Stimulated activated CD4-positive, alpha-beta T cell treated with anti-CD3 and anti-CD28 coated beads, Interleukin-12 subunit alpha, Interleukin-12 subunit beta, amount 100 ng/mL, for 4 hours (primary cell): ENCODE measurements around the gene CXCL1.

Source experiments
- DNase-seq: peaks from one replicate; pipeline ENCODE4 v3.0.0-alpha.2; 2020

Gene CXCL1

GRCh38 chr4:73869130-73870055 lies at the start of gene CXCL1:
Gene CXCL1 (plus strand): TSS chr4:73869393. CDS start chr4:73869471, 78 bp downstream.
- no peak for DNase-seq

GRCh38 chr4:73821325-73821724 lies 47.9 kb upstream of the CXCL1 start:
- DNase-seq: no peak

DNA sequence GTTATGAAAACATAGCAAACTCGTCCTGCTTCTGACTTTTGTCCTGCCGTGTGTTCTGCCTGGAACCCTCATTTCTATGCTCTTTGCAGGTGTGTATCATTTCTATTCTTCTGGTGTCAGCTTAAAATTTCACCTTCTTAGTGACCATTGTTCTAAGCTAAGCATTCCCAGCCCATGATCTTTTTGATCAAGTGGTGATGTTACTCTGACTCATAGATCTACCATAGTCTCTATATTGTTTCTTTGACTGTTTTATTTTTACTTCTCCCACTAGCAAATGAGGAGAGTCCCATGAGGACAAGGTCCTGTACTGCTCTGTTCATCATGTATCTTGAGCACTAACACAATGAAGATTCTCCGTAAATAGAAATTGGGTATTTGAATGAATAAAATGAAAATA lies 46.8 kb upstream of the CXCL1 start:
- no peak for DNase-seq

GRCh38 chr4:73822812-73823504 lies 46.2 kb upstream of the CXCL1 start:
- no peak for DNase-seq

DNA sequence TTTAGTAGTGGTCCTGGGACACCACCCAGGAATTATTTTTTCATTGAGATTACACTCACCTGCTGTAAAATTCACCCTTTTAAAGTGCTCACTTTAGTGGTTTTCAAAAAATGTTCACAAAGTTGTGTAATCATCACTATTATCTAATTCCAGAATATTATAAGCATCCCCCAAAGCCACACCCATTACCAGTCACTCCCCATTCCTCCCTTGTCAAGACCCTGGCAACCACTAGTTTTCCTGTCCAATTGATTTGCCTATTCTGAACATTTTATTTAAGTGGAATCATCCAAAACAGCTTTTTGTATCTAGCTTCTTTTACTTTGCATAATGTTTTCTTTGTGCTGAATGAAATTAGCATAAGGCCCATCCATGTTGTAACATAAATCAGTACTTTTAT lies 45.4 kb upstream of the CXCL1 start:
- DNase-seq: no peak

- no peak for DNase-seq
Observed at GRCh38 chr4:73828956-73829355, 40.2 kb upstream of the CXCL1 start.

GRCh38 chr4:73831569-73831968 lies 37.6 kb upstream of the CXCL1 start:
- no peak for DNase-seq

DNA sequence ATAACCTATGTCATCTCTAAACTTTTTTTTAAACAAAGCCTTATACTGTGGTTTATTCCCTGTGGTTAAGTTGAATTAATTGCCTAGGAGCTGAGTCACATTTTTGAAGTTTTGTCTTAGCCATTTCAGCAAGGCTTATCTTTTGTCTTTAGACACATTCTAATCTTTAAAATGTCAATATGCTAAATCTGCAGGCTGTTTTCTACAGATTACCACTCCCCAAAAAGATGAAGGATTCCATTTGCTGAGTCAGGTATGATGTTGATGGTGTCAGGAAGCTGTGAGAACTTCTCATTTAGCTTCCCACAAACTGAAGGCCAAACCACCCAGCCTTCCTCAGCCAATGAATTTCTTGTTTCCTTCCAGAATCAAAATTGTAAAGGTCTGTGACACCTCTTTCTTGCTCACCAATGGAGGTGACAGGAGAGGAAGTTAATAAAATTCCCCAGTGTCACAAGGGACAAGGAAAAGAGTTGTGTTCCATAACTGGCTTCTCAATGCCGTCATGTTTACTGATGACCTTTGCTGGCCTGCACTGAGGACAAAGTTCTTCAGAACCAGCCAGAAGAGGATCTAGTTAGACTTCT lies 36.4 kb upstream of the CXCL1 start:
- DNase-seq: no peak

GRCh38 chr4:73836373-73837279 lies 32.6 kb upstream of the CXCL1 start, which contains the start of gene CXCL6:
Gene CXCL6 (plus strand): TSS chr4:73836678. CDS start chr4:73836751, 73 bp downstream.
- DNase-seq: no peak

GRCh38 chr4:73839071-73839470 lies 30.1 kb upstream of the CXCL1 start:
- DNase-seq: no peak

DNA sequence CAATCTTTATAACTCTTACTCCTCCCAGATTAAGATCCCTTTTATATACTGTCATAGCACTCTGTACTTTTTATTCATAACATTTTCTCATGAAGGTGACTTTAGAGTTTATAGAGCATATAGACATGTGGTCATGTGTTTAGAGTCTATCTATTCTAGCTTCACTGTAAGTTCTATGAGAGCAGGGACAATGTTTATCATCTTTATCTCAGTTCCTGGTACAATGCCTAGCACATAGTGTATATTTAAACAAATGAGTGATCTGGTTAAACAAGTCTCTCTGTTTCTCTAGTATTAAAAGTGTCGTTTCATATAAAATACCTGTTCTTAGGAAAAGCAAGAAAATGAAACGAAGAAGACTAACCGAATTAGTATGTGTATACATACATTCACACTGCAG lies 29.5 kb upstream of the CXCL1 start:
- no peak for DNase-seq

GRCh38 chr4:73841243-73841925 lies 27.8 kb upstream of the CXCL1 start:
- no peak for DNase-seq

DNA sequence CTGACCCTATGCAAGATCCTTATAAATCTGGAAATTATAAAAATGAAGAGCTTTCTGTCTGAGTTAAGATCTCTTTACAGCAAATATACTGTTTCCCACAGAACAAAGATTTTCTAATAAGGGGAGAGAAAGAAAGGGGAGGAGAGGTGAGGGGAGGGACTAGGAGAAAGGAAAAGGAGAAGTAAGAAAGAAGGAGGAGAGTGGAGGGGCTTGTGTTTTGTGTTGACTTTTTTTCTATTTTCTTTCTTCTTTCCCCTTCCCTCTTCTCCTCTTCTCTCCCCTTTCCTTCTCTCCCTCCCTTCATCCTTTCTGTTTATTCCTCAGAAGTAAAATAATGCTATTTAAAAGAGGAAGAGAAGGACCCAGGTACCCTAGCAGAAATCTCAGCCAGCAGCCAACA lies 26.5 kb upstream of the CXCL1 start:
- no peak for DNase-seq

DNA sequence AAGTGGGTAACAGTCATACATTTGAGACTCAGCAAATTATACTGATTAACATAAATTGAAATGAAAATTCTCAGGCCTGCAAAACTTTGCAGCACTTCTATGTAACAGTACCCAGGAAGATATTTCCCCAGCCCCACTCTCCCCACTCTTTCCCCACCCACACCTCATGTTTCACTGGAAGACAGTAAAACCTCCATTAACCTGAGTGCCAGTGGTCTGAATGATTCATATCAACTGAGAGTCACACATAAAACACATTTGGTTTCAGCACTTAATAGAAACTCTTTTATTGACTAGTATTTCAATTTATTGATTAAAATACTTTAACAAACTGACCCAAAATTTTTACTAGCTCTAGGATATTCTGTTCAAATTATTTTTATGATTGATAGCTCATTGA lies 25.8 kb upstream of the CXCL1 start:
- no peak for DNase-seq

DNA sequence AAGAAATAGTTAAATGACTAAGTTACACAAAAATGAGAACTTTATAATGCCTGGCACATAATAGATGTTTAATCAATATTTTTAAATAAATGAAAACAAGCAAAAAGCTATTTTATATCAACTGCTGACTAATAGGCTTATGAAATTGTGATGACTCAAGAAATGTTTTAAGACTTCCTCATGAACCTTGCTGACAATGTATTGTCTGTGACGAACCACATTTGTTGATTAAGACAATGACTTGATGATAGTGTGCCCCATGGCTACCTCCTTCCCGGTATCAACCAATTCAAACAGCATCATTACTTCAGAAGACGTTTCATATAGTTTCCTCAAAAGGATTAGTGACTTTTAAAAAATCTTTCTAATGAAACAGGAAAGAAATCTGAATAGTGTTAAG lies 24.8 kb upstream of the CXCL1 start:
- DNase-seq: no peak

DNA sequence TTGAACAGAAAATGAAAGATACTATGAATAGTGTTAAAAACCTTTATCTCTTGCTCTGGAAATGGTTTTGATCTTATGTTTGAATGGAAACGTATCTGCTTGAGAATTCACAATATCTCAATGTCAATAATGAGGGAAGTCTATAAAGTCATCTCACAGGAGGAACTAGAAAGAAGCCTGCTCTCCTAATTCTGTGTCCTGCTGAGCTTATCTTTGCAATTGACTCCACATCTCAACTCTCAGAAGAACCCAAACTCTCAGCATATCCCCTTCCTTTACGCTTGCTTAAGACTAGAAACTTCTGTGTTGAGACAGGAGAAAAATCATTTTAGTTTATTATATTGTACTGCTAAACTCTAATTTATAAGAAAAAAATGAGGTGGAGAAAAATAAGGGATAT lies 24.4 kb upstream of the CXCL1 start:
- no peak for DNase-seq

DNA sequence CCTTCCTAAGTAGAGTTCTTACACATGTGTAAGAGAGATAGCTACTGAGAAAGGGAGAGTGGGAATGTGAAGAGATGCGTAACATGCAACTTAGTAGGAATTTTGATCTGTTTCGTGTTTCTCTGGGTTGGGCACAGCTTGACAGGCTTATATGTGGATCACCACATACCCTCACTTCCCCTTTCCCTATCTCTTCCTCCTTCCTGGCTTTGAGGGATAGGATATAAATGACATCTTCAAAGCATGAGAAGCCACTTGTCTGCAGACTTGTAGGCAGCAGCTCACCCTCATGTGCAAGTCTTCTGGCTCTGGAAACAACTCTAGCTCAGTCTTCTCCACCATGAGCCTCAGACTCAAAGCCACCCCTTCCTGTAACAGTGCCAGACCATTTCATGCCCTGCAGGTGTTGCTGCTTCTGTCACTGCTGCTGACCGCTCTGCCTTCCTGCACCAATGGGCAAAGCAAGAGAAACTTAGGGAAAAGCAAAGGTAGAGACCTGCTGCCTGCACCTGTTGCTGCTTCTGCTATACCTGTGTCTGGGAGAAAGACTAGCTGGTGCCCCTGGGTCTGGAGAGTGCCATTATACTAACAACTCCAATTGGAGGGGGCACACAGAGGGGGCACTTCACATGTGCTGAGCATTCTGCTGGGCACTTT lies 21.5 kb upstream of the CXCL1 start:
- DNase-seq: no peak

DNA sequence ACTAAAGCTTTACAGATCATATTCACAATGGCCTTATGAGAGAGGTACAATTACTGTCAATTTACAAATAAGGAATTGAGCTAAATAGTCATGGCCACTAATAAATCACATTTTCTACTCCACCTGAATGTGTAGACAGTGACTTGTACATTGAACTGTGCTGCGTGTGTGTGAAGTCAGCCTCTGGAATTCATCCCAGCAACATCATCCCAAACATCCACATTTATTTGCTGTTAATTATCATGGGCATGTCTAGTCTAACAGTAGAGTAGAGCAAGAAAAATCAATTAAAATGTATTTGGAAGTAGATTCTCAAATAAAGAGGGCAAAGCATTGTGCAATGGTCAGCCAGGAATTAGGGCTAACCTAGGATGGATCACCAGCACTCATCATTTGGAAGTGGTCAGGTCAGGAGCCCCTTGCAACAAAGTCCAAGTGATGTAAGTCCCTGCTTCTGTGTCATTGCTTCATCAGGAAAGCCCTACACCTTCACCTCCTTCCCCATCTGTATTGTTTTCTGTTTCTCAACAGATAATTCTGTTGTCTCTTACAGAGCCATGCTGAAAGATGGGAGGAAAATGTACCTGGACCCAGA lies 20.9 kb upstream of the CXCL1 start:
- DNase-seq: no peak

GRCh38 chr4:73850261-73850970 lies 18.8 kb upstream of the CXCL1 start:
- DNase-seq: no peak

- DNase-seq: no peak
Observed at GRCh38 chr4:73851293-73851692, 17.9 kb upstream of the CXCL1 start.
